ENCODE measurements around the gene NADK2.

- no peak for TF ChIP-seq TCF12 (IDR thresholded peaks at IDR 0.05; ENCODE audit: low read depth)
- no peak for TF ChIP-seq EP300 (IDR thresholded peaks at IDR 0.05; ENCODE audit: borderline replicate concordance)
Observed at GRCh38 chr5:36147681-36148080, 94.0 kb downstream of the NADK2 start.
